Measurements from ENCODE around the gene UNC5A.

GRCh38 chr5:176902911-176903664 is 92.7 kb downstream of the UNC5A start:
- TF ChIP-seq CTCF (IDR thresholded peaks at IDR 0.05) = no peak
- TF ChIP-seq POLR2A (IDR thresholded peaks at IDR 0.05) = no peak

Data from uterus (tissue), 2 donors.